ENCODE data around the gene OXER1.

Gene OXER1

GRCh38 chr2:42768706-42769256 is 4.8 kb upstream of the OXER1 start:
- DNase-seq = no peak

DNA sequence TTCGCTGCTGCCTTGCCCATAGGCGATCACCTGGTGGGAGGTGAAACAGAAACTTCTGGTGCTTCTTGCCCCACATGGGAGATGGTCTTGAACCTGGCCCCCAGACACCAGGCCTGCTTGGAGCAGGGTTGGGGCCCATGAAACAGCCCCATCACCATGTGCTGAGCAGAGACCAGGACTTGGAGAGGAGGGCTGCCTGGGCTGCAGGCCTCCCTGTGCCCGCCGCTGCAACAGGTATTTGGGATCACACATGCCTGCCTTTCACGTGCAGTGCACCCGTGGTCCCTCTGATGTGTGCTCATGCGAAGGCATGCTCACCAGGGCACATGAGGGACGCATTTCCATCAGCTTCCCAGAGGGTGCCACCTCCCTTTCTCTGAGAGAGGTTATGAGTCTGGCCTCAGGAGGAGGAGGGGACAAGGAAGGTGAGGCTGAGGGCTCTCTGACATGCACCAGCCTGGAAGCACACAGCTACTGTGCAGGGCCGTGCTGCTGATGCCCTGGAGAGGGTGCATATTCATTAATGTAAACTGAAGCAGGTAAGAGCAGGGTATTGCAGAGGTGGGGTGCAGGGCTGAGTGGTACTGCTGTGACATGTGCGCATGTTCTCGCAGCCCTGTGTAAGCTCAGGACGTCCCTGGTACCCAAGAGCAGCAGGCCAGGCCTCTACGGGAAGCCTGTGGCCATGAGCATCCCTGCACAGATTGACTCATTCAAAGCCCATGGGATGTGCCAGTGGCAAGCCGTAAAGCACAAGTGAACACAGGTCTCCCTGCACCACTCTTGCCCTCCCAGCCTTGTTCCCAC is 4.2 kb upstream of the OXER1 start:
- DNase-seq = no peak

DNA sequence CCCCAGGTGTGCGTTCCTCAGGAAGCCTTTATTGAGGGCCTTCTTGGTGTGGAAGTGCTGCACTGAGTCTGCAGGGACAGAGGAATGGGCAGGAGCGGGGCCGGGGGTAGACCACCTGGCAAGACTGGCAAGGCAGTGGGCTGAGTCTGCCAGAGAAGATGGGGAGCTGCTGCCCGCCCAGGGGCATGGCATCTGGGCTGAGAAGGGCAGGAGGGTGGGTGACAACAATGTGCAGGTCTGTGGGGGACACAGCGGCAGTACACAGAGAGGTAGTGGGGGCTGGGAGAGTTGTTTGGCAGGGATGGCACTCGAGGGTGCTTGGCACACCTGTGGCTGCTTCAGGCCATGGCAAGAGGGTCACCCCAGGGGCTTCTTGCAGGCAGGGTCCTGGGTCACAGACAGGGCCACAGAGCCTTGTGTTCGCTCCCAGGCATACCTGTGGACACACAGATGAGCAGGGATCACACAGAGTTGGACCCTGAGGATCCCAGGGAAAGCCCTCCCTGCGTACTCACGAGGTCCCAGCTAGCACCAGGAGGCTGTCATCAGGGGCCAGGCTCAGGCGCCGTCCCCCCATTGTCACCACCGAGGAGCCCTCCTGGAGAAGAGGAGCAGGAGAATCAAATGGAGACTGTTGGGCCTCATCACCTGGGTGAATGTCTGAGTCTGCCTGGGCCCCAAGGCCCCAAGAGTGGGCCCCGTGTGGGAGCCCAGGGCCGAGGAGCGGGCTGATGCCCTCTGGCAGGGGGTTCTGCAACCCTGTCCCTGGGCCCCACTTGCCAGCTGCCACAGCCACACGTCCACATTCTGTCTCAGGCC is 3.4 kb upstream of the OXER1 start:
- DNase-seq = no peak

DNA sequence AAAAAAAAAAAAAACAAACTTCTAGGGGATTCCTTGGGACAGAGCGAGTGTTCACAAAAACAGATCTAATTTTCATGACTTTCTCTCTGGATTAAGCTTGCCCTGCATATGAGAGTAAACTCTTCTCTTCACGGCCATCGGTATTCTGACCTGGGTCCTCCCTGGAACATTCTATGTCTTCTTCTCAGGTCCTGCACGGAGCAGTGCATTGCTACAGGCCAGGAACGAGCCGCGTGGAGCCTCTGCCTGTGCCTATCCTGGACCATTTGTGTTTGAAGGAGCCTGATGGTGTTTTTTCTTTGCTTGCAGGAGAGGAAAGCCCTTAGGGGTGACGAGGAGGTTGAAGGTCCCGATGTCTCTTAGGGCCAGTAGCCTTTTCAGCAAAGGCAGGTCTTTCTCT is 1.8 kb upstream of the OXER1 start:
- DNase-seq = no peak

GRCh38 chr2:42764901-42765300 is 966 bp upstream of the OXER1 start:
- DNase-seq = no peak

GRCh38 chr2:42762823-42763804 is 821 bp downstream of the OXER1 start:
- DNase-seq = no peak

GRCh38 chr2:42762155-42762554 is 1.8 kb downstream of the OXER1 start:
- no peak for DNase-seq

DNA sequence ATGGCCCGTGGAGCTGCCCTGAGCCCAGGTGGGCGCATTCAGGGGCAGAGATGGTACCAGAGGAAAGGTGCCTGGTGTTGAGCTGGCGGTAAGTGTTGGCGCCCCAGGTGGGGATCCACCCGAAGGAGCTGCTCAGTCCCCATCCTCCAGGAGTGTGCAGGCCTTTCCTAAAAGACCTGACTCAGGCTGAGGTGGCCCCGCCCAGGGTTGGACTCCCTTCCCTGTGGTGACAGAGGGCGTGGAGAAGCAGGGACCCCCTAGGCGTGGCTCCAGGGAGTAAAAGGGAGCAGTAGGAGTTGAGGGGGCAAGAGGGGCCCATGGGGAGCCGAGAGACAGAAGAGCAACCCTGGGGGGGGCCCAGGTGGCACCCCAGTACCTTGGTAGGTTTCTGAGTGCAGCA is 2.4 kb downstream of the OXER1 start:
- no peak for DNase-seq

DNA sequence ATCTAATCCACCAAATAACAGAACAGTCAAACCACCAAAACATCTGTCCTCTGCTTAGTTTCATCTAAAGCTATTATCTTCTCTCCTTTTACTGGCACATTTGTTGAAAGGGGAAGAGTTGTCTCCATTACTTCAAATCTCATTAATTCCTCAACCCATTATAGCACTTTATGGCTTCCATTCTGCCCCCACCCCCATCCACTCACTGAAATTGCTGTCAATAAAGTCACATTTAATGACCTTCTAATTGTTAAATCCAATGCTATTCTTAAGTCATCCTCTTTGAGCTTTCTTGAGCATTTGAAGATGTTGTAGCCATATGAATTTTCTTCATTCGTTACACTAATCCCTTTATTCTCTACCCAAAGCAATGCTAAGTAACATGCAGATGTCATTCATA is 5.2 kb downstream of the OXER1 start:
- DNase-seq = no peak

- DNase-seq = no peak
Measured at GRCh38 chr2:42757981-42758740, 5.8 kb downstream of the OXER1 start.

DNA sequence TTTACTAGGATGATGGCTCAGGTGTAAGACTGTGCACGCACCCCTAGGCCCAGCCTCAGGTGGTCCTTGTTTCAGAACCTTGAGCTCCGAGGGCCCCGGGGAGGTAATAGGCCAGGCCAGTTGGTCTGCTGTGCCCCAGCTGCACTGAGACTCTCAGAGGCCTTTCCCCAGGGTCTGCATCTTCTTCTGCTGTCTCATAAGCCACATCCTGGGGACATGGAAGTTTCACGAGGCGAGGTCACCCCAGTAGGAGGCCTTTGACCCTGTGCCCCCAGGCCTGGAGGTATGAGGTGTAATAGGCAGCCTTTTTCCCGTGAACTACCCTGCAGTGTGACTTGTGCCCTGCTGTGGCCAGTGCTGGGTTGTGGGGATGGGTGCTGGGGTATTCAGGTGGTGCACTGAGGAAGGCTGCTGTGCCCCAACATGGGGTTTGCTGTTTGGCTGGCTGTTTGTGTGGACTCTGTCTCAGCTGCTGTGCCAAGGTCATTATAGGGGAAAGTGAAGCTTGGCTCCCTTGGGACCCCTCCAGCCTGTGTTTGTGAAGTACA is 6.9 kb downstream of the OXER1 start:
- no peak for DNase-seq

DNA sequence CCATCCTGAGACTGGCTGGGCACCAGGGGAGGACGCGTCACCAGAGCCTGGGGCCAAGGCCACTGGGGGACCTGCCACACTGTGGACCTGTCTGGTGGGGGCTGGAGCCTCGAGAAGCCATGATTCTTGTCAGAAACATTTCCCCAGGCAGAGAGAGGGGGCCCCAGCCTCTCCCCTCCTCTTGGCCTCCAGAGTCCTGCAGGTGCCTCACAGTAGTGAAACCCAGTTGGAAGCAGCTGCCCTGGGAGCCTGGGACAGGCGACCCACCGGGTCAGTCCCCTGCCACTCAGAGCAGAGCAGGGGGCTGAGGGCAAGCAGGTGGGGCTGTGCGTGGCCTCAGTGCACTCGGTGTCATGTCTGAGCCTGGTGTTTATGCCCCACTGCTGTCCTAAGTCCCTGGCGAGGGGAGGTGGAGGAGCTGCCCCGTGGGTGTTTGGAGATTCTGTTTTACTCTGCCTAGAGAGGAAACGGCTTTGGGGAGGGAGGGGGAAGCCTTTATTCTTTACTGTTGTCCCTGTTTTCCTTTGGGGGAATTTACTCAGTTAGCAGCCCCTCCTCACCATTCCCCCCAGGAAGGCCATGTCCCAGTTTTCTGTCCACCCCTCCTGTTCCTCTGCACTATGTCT is 7.7 kb downstream of the OXER1 start:
- DNase-seq = no peak

DNA sequence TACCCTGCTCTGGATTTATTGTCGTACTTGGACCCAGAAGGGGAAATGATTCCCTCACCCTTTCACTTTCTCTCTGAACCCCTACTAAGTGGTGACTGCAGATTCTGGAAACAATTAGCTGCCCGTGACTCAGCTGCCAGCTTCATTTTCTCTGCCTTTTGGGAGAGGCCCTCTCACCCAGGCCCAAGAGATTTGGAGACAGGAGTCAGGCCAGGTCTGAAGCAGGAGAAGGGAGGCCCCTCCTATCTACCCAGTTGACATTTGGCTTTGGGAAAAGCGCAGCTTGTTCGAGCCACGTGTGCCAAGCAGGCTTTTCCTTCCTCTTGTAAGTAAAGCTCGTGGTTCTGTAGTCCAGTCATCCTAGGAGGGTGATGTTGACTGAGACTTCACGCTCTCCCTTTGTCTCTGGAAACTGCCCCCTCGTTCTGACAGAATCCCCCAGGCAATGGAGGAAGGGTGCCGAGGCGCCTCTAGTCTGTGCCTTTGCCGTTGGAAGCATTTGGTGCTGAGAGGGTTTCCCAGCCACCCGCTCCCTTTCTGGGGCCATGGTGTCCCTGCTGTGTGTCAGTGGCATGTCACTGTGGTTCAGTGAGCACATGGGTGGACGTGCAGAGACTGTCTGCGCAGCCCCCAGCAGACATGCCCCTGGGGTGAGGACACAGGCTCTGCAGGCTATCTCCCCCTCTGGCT is 8.6 kb downstream of the OXER1 start:
- DNase-seq = no peak

GRCh38 chr2:42754776-42755140 is 9.2 kb downstream of the OXER1 start:
- DNase-seq = no peak

- peak; percentile 33 for DNase-seq
Measured at GRCh38 chr2:42754021-42754775, 9.7 kb downstream of the OXER1 start.

GRCh38 chr2:42752816-42753813 is 10.8 kb downstream of the OXER1 start:
- DNase-seq = no peak

DNA sequence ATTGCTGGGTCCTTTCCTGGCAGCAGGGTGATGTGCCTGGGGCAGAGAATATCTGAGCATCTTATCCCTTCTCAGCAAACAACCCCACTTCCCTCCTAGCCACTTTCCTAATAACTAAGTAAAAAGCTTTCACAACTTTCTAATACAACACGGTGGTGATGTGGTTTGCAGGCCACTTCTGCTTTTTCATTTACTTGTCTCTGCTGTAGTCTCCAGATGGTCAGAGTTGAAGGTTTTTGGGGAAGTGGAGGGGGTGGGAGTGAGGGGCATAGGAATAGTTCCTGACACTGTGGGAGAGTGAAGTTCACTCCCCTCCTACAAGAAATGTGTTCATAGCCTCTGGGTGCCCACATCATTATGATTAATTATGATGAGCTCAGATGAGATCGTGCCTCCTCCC is 11.6 kb downstream of the OXER1 start:
- DNase-seq = no peak

- no peak for DNase-seq
Measured at GRCh38 chr2:42748840-42749239, 15.1 kb downstream of the OXER1 start.

GRCh38 chr2:42747422-42747821 is 16.5 kb downstream of the OXER1 start:
- DNase-seq = no peak

Measured in NCI-H524 treated with DMSO at 0.1 percent for 48 hours (cell line).